Kidney capillary endothelial cell (primary cell): ENCODE measurements around the gene ADA.
A peak's percentile ranks its signal among the peaks of the same experiment; 100 is the strongest.

Experiments used
- DNase-seq: peaks from one replicate; pipeline ENCODE4 v3.0.0-alpha.2; 2018; ENCODE audit warnings: low spot score

Gene ADA

GRCh38 chr20:44624152-44624551 is 27.3 kb downstream of the ADA start:
- no peak for DNase-seq

GRCh38 chr20:44622501-44623270 is 28.8 kb downstream of the ADA start:
- DNase-seq = no peak

DNA sequence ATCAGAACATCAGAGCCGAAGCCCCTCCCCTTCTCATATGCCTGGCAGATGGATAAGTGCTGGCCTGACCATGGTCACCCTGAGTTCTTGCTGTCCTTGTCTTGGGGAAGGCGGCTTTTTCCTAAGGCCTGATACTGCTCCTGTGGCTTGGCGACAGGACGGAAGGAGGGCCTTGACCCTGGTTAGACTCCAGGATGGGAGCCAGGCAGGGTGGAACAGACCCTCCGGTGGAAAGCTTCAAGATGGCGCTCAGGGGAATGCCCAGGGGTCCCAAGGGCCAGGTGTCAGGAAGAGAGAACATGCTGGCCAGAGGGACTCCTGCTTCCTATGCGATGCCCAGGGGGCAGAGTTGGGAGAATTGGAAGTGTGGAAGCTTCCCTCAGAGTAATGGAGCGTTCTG is 29.6 kb downstream of the ADA start:
- DNase-seq = no peak

DNA sequence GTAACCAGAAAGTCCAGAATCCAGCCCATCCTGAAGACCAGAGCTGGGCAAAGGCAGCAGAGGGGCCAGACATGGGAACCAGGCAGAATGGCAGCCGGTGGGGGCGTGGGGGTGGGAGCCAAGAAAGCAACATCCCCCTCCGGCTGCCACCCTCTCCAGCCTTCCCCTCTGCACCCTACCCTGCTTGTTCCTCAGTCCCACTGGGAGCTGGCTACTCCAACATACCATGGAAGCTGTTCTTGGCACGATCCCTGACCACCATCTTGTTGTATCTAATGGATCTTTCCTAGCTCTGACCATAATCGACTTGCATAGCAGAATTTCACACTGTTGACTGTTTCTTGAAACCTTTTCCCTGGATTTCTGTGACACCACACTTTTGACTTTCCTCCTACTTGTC is 30.2 kb downstream of the ADA start:
- DNase-seq = no peak

- DNase-seq = no peak
These were observed 31.5 kb downstream of the ADA start for GRCh38 chr20:44620030-44620429.

DNA sequence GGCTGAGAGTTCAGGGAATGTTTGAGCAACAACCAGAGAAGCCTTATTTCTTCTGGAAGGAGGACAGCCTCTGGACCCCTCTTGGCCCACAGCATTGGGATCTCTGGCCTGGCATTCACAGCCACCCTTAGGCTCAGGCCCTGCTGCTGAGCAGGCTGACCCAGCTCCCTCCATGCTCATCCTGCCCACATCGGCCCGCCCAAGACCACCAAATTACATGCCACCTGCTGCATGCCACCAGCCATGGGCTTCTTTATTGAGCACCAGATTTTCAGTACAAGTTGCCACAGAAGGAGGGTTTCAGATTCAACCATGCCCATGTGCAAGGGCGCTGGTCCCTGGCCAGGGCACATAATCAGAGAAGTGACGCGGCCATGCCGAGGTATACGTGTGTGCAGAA is 32.2 kb downstream of the ADA start:
- DNase-seq = no peak

DNA sequence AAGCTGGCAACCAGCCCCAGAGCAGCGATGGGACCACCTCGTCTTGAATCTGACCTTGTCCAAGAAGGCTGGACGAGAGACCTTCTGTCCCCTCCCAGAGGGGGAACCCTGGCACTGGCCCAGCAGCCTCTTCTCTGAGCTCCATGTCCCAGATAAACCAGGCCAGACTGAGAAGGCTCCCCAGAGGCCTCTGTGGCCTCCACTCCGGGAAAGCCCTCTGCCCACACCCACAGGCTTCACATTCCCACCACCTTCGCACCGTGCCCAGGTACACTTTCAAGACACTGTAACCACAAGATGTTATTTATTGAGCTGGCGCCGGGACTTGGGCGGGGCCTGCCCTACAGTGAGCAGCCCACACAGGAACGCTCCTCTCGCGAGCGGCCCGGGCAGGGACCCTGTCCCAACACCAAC is 33.2 kb downstream of the ADA start:
- DNase-seq = no peak

DNA sequence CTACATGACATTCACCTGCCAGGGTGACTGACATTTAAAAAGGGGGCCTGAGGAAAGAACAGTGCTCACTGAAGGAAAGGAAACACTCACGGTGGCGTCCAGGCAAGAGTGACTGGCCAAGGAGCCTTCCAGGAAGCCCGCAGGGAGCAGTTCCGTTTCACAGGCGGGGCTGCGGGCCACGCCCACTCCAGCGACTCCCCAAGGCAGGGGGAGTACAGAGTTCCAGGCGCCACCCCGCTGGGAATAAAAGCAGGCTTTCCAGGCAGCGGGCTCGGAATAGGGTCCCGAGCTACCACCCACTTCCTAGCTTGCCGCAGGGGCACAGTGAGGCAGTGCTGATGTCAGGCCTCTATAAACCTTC is 34.9 kb downstream of the ADA start:
- DNase-seq = no peak

GRCh38 chr20:44615876-44616603 is 35.5 kb downstream of the ADA start:
- no peak for DNase-seq

DNA sequence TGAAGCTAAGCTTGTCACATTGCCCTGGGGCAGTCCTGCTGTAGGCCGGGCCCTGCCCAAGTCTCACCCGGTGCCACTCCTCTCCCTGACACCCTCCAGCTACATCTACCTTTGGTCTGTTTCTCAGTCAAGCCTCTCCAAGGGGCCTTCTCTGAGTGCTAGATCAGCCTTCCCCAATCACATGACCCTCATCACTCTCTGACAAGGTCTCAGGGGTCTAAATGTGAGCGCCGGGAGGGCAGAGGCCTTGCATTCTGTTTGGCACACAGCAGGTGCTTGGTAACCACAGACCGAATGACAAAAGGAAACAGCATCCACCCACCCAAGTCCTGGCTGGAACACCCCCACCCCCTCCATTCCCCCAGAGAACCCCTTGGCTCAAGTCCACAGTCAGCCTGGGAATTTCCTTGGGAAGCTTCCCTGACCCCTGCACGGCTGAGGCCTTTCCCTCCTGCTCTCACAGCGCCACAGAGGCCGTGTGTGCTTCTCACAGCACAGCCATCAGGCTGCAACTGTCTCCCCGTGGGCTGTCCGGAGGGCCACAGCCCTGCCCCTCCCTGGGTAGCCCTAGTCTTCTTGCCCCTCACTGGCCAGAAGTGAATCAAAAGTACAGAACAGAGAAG is 36.2 kb downstream of the ADA start:
- no peak for DNase-seq

GRCh38 chr20:44614525-44614924 is 37.0 kb downstream of the ADA start:
- DNase-seq = no peak

DNA sequence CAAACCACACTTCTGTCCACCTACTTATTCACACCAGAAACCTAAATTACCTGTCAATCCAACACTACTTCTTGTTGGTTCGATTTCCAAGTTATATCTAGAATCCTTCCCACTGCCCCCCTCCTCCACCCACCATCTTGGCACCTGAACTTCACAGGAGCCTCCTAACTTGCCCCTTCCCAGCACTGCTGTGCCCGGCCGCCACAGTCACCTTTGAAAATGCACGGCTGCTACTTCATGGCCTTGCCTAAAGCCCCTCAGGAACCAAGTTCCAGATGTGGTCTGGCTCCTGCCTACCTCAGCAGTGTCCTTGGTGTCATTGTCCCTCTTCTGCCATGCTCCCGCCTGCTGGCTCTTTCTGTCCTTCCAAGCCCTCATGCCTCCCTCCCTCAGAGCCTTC is 37.9 kb downstream of the ADA start:
- no peak for DNase-seq

DNA sequence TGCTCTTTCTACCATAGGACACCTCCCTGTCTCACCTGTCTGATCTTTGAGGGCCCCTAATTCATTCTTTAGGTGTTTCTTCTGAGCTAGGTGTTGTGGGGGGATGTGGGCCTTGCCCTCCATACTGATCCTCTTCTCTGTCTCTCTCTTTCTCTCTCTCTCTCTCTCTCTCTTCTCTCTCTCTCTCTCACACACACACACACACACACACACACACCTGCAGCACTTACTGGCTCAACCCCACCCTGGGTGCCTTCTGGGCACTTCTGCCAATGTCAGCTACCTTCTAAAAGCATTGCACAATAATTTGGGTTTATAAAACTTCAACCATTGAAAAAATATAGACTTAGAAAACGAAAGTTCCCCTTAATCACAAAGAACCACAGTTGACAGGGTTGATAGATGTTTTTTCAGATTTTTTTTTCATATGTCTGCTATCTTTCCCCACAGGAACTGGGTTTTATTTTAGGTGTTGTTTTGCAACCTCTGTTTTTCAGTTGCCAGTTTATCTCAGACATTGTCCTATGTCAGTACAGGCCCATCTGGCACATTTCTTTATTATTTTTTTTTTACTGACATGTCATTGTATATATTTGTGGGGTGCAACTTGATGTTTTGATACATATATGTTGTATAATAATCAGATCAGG is 41.1 kb downstream of the ADA start:
- DNase-seq = no peak

DNA sequence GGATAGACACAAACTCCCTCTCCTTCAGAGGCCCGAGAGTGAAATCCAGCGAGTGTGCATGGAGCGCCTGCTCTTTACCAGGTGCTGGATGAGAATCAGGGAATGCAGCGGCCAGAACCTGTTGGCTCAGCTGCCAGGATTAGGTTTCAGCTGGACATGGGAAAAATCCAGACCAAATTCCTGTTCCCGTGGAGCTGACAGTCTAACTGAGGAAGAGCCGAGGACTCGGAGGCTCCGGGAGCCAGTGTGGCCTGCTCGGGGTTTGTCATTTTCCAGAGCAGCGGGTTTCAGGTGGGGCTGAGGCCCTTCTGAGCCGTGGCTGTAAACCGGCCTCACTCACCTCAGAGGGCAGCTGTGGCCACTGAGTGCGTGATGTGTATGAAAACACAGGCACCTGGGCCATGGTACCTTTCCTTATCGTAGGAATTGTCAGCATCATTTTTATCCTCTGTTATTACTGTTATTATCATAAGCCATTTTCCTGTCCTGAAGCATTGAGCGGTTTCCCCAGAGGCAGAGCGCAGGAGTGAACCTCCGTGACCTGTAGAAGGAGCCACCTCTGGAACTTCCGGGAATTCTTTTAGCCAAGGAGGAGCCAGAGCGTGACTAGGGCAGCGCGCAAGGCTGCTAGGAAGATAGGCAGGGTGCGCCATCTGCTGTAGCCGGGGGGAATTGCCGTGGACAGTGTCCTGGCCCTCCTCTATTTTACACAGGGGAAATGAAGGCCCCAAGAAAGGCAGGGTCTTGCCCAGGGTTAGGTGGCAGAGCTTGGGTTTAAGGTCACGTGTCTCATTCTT is 41.8 kb downstream of the ADA start:
- peak; percentile 94 for DNase-seq

DNA sequence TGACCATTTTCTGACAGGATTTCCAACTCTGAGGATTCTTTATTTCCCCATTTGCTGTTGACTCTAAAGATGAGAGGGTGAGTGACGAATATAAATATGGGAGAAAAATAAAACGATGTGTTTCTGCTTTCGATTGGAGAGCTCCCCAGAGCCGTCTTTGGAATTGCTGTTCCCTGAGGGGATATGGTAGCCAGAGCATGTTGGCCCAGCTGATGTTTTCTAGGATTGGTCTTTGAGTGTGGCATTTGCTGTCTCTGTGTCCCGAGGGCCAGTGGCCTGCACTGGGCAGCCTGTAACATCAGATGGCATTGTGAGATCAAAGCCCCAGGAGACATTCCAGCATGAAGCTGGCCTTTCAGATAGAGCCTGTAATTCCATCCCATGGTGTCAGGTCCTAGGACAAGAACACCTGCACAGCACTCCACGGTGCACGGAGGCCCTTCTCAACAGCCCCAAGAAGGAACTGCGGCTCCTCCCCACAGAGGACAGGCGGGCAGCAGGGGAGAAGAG is 42.4 kb downstream of the ADA start:
- DNase-seq = no peak

DNA sequence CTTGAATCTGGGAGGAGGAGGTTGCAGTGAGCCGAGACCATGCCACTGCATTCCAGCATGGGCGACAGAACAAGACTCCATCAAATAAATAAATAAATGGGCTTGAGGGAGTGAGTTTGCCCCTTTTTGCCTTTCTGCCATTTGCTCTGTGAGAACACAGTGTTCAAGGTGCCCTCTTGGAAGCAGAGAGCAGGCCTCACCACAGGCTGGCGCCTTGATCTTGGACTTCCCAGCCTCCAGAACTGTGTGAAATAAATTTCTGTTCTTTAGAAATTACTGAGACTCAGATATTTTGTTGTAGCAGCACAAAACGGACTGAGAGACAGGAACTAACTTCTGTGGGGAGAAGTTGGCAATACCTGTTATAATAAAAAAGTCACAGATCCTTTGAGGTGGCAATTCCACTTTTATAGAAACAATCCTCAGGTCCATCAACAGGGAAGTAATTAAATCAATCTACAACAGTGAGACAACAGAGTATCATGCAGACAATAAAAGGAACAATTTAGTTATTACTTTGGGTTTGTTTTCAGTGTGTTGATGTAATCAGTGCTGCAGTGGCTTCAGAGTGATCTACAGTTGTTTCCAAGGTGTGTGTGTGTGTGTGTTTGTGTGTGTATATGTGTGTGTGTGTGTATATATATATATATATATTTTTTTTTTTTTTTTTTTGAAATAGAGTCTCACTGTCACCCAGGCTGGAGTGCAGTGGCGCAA is 44.6 kb downstream of the ADA start:
- DNase-seq = no peak

DNA sequence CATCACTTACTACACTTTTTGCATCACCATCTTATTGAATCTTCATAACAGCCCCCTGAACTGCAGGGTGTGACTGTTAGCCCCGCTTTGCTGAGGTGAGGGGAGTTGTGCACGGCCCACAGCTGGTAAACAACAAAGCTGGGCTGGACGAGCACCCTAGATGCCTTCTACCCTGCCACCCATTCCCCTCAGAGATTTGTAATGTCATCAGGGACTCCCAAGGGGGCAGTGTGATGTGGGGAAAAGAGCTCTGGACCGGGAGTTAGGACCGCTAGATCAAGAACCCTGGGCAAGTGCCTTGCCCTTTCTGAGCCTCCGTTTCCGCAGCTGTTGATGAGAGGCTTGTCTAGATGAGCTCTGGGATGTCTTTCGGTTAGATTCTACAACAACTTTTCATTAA is 48.2 kb downstream of the ADA start:
- no peak for DNase-seq

DNA sequence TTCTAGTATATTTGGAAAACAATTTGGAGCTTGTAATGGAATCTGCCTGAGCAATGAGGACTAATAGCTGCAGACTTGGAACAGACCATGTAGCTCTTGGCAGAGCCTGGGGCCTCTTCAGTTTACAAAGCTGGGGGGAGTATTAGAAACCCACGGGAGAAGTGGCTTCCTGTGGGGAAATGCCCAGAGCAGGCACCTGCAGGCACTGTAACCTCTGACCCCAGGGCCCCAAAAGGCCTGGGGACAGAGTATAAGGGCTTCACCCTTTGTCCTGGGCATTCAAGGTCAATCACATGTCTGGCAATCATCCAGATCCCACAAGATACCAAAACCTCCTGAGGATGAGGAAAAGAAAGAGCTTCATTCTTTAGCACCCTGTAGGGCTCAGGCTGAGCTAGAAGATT is 49.7 kb downstream of the ADA start:
- DNase-seq = no peak

GRCh38 chr20:44601236-44601671 is 50.2 kb downstream of the ADA start:
- no peak for DNase-seq

DNA sequence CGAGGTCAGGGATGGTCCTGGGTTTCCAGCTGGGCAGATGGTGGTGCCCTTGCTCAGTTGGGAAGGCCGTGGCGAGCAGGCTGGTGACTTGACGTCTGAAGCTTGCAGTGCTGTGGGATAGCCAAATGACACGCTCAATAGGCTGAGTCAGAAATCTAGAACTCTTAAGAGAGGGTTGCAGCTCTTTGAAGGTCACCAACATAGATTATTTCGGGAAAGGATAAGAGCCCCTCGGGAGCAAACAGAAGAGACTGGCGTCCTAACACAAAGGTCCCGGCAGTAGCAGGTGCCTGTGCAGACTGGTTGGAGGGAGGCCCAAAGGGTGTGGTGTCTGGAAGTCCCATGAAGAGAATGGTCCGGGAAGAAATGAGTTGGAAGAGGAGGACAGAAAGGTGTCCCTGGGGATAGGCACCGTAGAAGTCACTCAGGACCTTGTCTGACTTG is 50.7 kb downstream of the ADA start:
- no peak for DNase-seq

DNA sequence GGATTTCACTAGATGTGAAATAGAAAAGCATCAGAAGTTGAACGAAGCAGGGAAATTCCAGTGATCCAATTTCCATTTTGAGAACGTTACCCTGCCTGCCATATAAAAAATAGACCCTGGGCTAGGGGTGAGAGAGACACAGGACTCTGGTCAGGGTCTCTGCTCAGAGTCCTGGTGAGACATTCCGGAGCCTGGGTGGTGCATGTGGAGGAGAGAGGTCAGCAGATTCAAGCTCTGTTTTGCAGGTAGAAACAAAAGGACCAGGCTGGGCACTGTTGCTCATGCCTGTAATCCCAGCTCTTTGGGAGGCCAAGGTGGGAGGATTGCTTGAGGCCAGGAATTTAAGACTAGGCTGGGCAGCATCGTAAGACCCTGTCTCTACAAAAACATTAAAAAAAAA is 51.2 kb downstream of the ADA start:
- DNase-seq = no peak
